ENCODE results near the gene CYB561D2.

The CYB561D2 gene

DNA sequence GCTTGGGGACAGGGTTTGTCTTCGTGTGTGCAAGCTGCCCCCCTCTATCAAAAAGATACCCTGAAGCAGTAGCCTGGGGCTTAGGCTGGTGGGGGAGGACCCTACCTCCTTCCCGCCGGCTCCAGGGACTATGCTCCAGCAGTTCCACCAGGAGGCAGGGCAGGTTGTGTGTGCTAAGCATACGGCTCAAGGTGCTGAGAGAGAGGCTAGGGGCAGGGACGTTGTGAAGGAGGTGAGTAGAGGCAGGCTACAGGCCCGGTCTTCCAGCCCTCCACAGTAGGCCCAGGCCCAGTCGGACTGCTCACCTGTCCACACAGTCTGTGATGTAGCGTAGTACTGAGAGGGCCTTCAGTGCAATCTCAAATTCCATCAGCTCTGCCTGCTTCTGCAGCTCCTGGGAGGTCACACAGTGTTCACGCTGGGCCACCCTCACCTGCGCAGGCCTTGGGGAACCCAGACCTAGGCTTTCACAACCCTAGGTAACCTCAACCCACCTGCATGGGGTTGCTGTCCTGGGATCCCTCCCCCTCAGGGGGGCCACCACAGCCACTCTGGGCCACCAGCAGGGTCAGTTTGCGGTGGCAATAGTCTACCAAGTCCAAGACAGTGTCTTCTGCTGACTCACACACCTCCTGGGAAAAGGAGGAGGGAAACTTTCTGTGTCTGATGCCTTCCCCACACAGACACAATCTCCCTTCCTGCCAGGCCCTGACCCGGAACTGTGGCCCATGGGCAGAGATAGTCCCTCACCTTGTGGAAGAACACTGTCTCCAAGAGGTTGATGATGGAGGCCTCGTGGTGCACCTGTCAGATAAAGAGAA lies 7.6 kb upstream of the CYB561D2 start:
- DNase-seq = no peak

DNA sequence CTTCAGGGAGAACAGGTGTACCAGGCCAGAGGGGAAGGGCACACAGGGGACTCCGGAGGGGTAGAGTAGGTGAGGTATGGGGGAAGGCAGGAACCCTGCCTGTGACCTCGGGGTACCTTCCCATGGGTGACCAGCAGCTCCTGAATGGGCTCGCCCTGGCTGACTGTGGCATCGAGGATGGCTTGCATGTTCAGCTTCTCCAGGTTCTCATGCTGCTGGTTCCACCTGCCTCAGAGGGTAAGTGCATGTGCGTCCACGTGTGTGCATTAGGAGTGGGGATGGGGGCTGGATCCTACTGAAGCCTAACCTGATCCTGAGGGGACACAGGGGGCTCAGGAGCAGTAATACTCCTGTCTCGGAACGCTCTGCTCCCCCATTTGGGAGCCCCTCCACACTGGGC lies 5.7 kb upstream of the CYB561D2 start:
- no peak for DNase-seq

DNA sequence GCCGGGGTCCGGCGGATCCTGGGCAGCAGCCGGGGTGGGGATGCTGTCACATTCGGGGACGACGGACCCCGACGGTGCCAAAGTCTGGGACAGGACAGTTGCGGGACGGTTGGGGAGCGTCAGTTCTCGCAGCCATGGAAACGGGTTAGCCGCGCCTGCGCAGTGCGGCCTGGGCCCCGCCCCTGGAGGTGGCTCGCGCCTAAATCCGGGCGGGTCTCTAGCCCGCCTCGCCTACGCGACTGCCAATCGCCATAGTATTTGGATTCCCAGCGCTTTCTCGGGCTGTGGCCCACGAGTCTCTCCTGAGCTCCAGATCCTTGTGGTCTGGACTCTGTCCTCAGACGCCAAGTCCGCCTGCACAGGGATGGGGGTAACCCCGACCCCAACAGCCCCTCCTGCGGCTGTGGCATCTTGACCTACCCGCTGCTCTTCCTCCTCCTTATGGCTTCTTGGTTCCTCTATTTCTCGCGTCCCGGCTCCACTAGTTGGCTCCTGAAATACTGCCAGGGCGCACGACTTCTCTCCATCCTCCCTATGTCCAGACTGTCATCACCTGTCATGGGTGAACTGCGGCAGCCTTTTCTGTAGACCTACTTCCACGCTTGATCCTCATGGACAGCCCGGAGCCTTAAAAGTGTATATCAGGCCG lies 5.0 kb upstream of the CYB561D2 start, which contains the start of gene ZMYND10:
TSS of gene ZMYND10 (minus strand) at position 147 of the 649 bp plus-strand sequence. CDS start 153 bp downstream, outside the sequence.
- peak; percentile 32 for DNase-seq

DNA sequence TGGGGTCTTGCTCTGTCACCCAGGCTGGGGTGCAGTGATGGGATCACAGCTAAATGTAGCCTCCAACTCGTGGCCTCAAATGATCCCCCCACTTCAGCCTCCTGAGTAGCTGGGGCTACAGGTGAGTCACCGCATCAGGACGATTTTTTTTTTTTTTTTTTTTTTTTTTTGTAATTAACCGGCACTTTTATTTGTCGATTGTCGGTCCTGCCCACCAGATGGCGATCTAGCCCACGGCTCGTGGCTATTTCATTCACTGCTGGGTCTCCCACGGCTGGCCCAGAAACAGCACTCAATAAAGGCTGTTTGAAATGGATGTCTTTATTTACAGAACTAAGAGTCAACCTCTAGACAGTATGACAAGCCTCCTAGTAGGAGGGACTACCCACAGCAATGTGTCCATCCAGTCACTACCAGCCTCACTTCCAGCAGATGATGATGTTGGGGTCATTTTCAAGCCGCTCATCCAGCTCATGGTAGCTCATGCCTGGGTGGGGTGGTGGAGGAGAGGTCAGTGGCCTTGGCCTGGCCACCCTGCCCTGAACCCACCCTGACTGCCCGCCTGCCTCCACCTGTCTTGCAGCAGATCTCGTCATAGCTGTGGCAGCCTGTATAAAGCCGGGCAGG lies 3.4 kb upstream of the CYB561D2 start:
- DNase-seq = peak; percentile 33

DNA sequence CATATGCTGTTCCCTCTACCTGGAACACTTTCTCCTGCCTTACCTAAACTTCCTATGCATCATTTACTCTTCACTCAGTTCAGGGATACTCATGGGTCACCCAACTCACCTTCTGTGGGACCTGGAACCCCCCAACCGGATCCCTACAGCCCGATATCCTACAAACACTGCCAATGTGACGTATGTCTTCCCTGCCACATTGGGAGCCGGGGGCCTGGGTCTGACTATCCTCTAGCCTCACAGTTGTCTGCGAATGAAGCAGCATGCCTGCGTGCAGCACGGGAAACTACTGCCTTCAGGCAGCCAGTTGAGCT lies 492 bp upstream of the CYB561D2 start:
- DNase-seq = no peak

DNA sequence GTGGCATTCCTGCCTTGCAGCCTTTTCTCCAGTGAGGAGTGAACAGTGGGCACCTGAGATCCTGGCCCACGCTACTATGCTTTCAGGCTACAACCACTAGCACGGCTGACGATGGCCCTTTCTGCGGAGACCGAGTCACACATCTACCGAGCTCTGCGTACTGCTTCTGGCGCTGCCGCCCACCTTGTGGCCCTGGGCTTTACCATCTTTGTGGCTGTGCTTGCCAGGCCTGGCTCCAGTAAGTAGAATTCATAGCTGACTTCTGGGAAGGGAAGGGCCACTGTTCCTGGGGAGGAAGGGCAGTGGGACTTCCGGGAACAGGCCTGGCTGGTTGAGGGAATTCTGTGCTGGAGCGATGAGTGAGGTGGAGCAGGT lies 648 bp downstream of the CYB561D2 start:
- no peak for DNase-seq

DNA sequence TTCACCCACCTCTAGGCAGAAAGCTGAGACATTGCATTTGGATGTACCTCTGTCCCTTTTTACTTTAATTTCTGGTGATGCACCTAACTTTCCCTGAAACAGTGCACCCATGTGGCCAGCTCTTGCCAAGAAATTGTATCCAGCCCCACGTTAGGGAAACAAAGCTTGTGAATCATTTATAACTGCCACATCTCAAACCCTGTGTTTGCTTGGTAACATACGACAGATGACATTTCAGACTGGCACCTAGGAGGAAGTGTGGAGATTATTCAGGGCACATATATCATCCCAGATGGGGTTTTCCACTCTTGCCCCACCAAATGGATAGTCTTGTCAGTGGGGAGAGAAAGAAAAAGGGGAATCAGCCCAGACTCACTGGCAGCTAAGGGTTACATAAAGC lies 2.1 kb downstream of the CYB561D2 start:
- DNase-seq = no peak

DNA sequence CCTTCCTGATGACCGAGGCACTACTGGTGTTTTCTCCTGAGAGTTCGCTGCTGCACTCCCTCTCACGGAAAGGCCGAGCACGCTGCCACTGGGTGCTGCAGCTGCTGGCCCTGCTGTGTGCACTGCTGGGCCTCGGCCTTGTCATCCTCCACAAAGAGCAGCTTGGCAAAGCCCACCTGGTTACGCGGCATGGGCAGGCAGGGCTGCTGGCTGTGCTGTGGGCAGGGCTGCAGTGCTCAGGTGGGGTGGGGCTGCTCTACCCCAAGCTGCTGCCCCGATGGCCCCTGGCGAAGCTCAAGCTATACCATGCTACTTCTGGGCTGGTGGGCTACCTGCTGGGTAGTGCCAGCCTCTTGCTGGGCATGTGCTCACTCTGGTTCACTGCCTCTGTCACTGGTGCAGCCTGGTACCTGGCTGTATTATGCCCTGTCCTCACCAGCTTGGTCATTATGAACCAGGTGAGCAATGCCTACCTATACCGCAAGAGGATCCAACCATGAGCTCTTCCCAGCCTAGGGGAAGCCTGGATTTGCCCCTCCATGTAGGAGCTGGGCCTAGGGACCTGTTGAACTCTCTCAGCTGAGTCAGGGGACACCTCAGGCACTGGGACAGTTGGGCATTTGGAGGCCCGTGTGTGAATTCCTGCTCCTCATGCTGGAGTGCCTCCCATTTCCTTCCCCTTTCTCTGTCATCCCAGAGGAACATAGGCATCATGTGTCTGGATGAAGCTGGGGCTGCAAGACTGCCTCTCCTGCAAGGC lies 2.8 kb downstream of the CYB561D2 start:
- no peak for DNase-seq

DNA sequence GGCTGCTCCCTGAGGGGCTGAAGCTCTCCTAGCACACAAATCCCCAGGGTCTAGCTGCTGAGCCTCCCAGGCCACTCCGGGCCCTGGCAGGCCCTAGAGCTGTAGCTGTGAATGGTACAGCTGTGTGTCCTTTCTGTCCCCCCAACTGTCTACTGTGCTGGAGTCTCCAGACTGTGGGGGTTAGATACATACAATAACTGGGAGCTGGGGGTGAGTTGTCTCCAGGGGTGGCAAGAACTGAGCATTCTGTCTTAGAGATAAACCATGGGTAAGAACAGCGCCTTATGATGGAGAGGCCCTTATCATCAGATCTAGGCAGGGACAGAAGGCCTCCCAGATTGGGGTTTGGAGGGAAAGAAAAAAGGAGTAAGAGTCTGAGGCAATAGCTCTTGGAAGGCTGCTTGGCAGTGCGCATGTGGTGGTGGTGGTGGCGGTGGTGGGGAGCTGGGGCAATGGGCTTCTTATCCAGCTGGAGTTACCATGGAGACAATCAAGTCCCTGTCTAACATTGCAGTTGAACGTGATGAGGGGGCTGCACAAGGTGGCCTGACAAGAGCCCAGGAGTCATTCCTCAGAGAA lies 3.6 kb downstream of the CYB561D2 start:
- no peak for DNase-seq

DNA sequence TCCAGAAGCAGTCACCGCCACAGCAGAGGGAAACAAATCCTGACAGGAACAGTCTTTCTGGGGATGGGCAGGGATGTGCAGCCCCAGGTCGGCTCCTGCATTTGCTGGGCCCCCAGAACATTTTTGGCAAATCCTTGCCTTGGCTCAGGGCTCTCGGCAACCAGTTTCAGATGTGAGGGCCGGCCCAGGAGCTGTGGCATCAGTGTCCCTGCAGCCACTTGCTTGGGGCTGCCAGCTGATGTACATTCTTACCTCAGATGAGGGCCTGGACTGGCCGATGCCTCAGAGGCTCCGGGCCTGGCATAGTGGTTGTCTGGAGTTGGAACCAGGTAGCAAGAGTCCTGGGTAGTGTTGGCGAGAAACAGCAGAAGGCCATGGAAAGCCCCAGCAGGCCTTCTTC lies 4.2 kb downstream of the CYB561D2 start:
- DNase-seq = no peak

DNA sequence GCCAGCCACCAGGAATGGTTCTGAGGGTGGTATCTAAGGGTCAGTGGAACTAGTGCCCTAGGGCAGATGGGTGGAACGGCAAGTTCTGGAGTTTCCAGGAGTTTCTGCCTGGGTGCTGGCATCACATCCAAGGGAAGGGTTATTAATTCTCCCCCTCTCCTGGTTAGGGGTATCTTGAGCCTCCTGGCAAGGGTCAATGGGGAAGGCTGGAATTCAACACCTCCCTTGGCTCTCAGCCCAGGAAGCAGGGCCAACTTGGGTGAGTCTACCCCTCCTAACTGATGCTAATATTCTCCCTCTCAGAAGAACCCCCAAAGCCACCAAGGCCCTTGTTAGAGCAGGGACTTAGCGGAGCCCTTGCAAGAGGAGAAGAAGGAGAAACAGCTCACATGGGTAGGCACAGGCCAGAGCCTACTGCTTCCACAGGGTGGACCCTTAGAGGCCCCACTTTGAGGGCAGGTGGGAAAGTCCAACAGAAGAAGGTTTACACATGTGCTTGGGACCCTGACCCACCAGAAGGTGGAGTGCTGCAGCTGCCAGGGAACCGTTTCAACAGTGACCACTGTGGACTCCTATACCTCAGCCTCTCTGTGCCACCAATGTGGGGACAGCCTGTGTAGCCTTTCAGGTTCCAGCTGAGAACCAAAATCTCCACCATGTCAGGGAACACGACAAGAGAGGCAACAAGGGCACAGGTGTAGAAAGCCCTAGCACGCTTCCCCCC lies 5.3 kb downstream of the CYB561D2 start:
- no peak for DNase-seq

DNA sequence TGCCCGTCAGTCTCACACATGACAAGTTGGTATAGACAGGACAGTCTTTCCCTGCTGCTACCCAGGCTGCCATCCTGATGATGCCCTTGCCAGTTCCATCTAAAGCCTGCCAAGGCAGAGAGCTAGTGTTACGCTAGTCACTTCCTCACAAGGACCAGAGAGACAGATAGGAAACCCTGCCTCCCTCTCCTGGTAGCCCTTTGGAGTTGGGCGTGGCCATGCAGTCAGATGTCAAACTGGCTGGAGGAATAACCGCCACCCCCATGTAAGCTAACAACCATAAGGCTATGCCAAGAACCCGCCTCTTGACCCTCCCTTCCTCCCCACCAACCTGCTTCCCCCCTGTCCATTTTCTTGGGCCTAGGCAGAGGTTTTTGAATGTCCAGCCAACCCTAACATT lies 5.9 kb downstream of the CYB561D2 start:
- no peak for DNase-seq

DNA sequence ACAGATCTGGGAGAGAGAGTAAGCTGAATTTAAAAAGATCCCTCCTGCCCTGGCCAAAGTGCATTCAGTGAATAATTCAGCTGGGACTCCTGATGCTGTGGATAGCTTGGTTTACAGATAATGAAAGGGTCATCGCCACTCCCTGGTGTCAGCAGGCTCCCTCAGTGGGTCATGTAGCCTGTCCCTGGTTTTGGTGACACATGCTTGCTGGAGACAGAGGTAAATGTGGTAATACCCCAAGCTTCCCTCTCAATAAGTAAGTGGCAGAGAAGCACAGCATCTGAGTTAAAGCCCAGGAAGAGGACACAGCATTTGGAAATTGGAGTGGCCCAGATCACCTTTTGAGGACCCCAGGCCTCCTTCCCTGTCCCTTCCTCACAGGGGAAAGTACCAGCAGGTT lies 6.8 kb downstream of the CYB561D2 start:
- no peak for DNase-seq

DNA sequence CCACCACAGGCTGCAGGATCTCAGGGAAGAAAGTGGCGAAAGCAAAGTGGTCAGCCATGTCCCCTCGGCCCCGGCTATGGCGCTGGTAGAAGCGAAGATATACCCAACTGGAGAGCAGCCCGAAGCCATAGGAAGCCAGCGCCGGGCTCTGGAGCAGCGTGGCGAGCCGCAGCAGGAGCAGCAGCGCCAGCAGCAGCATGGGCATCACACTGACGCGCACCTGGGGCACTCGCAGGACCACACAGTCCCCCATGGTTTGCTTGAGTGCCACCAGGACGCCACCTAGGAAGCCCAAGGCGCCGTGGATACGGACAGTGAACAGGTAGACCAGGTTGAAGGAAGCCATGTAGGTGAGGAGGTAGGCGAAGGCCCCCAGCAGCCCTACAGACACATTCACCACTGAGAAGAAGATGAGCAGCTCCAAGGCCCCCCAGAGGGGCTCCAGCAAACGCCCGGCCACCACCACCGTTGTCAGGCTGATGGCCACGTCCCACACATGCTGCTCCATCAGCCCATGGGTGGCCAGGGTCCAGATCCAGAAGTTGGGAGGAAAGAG lies 7.8 kb downstream of the CYB561D2 start:
- DNase-seq = no peak

DNA sequence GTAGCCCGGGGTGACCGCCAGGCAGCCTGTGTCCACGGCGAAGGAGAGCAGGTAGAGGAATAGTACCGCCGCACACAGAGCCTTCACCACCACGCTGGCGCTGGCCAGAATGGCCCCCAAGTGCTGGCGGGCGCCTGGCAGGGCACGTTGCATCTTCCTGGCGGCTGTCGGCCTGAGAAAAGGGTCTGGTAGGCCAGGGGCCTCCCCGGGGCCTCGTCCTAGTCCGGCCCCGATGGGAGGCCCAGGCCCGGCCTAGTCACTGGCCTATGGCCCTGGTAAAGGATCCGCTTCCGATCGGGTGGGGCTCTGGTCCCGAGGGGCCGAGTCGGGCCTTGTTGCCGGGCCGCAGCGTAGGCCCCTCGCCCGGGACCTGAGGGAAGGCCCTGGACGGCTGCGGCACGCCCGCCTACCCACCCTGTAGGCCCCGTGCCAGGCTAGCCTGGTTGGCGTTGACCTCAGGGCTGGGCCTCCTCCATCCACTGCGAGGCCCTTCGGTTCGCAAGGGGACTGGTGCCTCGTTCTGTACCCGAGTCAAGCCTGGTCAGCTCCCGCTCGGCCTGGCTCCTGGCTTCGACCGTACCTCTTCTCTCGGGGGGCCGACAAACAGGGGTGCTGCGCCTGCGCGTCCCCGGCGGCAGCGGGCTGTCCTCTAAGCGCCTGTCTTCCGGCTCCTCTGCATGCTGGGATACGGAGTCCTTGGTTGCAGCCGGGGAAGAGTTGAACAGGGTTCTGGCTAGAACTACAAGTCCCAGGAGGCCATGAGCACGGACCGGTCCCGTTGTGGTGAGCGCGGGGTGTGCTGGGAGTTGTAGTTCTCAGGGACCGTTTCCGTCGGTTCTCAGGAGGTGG lies 8.5 kb downstream of the CYB561D2 start, which contains the start of gene TMEM115:
TSS of gene TMEM115 (minus strand) at position 611 of the 849 bp plus-strand sequence. CDS start at position 153, 458 bp downstream.
- DNase-seq = peak; percentile 91

DNA sequence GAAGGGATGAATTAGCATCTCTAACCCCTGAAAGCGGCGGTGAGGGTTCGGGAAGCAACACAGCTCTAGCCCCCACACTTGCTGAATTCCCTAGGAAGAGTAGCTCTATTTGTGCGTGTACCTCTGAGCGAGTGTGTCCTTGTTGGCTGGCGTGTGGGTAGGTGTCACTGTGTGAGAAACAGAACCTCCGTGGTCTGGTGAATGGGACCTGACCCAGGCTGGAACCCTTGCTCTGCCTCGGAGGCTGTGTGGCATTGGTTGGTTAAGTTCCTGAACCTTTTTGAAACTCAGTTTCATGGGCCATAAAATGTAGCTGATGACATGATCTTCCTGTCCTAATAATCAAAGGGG lies 9.1 kb downstream of the CYB561D2 start:
- DNase-seq = no peak

DNA sequence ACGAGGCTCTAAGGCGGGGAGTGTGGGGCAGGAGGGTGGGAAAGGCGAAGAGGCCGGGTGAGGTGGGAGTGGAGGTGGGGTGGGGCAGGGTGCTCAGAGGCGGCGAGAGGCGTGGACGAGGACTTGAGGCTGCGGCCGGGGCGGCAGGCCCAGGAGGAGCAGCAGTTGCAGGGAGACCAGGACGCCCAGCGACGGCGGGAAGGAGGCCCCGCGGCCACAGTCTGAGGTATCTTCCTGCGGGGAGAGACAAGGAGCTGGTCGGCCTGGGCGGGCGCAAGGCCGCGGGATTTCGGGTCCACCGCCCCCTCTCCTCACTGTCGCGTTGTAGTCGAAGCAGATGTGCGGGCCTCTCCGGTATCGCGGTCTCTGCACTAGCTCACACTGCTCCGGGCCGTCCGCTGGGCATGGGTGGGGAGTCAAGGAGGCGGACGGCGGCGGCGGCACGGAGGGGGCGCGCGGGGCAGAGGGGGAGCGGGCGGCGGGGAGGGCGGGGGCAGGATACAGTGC lies 14.0 kb downstream of the CYB561D2 start:
- DNase-seq = no peak

DNA sequence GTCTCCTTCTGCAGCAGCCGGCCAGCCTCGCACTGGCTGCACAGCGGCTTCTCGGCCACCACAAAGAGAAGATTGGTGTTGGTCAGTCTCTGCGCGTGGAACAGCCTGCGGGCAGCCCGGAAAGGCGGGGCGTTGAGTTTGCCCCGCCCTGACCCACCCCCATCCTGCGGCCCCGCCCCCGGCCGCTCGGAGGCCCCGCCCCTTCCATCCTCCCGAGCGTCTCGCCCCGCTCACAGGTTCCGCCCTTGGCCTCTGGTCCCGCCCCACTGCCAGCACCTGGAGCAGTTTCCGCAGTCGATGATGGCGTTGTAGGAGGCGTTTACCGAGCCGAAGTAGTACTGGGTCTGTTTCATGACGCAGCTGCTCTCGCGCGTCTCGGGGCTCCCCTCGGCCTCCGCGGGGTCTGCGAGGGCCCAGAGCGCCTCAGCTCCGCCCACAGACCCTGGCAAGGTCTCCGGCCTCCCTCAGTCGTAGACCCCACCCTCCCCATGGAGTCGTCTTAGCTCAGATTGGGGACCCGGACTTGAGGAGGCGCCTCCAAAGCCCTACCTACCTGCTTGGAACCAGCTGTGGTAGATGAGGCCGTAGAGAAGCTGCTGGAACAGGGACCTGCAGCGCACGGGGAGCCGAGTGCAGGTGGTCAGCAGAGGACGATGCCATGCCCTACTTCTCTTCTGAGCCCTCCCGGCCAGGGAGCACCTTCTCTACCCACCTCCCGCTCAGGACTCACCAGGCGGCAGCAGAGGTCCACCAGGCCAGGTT lies 14.6 kb downstream of the CYB561D2 start:
- DNase-seq = no peak

DNA sequence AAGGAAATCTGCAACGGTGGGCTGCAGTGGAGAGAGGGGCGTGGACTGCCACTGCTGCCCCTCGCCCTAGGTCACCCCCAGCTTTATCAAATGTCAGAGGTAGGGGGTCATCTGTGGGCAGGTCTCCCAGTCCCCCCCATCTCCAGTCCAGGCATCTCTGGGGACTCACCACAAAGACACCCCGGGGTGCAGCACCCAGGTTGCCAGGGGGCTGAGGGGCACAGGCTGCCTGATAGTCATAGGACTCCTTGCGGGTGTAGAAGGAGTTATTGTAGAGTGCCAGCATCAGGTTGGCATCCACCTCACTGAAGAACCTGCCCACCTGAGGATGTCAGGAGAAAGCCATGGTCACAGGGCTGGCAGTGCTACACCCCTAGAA lies 15.2 kb downstream of the CYB561D2 start:
- DNase-seq = no peak

Measured in GOT3 (cell line).